GM12878 (cell line): ENCODE results near the gene RPL32.

ENCODE experiments used
- BCL11A ChIP-seq: IDR thresholded peaks from 2 replicates; pipeline ENCODE4 v1.6.1; 2011; ENCODE audit warnings: low read depth, low read length
- KAT2A ChIP-seq: conservative IDR thresholded peaks from 2 replicates; pipeline ENCODE4 v1.6.1; 2011; ENCODE audit warnings: low read depth, low read length; ENCODE audit not compliant: control insufficient read depth
- PAX5 ChIP-seq: IDR thresholded peaks from 2 replicates; pipeline ENCODE4 v1.6.1; 2011; ENCODE audit warnings: low read depth, low read length, borderline replicate concordance
- POLR2A ChIP-seq: IDR thresholded peaks from 2 replicates; pipeline ENCODE4 v1.6.1; 2011; ENCODE audit warnings: low read depth, mild to moderate bottlenecking, low read length
- POLR2AphosphoS5 ChIP-seq: IDR thresholded peaks from 2 replicates; pipeline ENCODE4 v1.6.1; 2011; ENCODE audit warnings: mild to moderate bottlenecking, low read length, inconsistent platforms
- RAD51 ChIP-seq: fragments of 450-650 bp; IDR thresholded peaks from 2 replicates; pipeline ENCODE4 v1.6.1; 2016; ENCODE audit warnings: moderate library complexity, mild to moderate bottlenecking, inconsistent platforms
- SMC3 ChIP-seq: IDR thresholded peaks from 2 replicates; pipeline ENCODE4 v1.6.1; 2011; ENCODE audit warnings: low read length, improper control_type of control experiment, borderline replicate concordance
- TCF12 ChIP-seq: IDR thresholded peaks from 2 replicates; pipeline ENCODE4 v1.6.1; 2011; ENCODE audit warnings: low read depth, mild to moderate bottlenecking, low read length
- TF ChIP-seq, protein P1 (sequence below), 3 experiments: IDR thresholded peaks in 2 of 3; conservative IDR thresholded peaks in 1 of 3; 2 replicates each; pipeline ENCODE4 v1.5.1; 2011; ENCODE audit warnings: low read depth in 3 of 3, low read length in 3 of 3, mild to moderate bottlenecking in 3 of 3, control low read depth in 2 of 3, moderate library complexity in 2 of 3, inconsistent platforms in 1 of 3, mixed read lengths in 1 of 3; ENCODE audit not compliant: control insufficient read depth in 2 of 3, insufficient read depth in 1 of 3; ENCODE audit errors: extremely low read depth in 1 of 3
- TF ChIP-seq, protein P2 (sequence below): IDR thresholded peaks from 2 replicates; pipeline ENCODE4 v1.6.1; 2011; ENCODE audit warnings: mild to moderate bottlenecking, low read depth, low read length, moderate library complexity; ENCODE audit not compliant: insufficient replicate concordance
- TF ChIP-seq, protein P3 (sequence below): IDR thresholded peaks from 2 replicates; pipeline ENCODE4 v1.6.1; 2012; ENCODE audit warnings: low read length, inconsistent platforms

GRCh38 chr3:12839156-12839946 is 2.0 kb downstream of the RPL32 start:
- TF ChIP-seq POLR2AphosphoS5 = no peak
- TF ChIP-seq, protein P1, sequence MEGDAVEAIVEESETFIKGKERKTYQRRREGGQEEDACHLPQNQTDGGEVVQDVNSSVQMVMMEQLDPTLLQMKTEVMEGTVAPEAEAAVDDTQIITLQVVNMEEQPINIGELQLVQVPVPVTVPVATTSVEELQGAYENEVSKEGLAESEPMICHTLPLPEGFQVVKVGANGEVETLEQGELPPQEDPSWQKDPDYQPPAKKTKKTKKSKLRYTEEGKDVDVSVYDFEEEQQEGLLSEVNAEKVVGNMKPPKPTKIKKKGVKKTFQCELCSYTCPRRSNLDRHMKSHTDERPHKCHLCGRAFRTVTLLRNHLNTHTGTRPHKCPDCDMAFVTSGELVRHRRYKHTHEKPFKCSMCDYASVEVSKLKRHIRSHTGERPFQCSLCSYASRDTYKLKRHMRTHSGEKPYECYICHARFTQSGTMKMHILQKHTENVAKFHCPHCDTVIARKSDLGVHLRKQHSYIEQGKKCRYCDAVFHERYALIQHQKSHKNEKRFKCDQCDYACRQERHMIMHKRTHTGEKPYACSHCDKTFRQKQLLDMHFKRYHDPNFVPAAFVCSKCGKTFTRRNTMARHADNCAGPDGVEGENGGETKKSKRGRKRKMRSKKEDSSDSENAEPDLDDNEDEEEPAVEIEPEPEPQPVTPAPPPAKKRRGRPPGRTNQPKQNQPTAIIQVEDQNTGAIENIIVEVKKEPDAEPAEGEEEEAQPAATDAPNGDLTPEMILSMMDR (IDR thresholded peaks at IDR 0.05 in 2 of 3, conservative IDR thresholded peaks at IDR 0.05 in 1 of 3; ENCODE audit: control insufficient read depth in 2 of 3, extremely low read depth in 1 of 3, insufficient read depth in 1 of 3, low read depth in 3 of 3, low read length in 3 of 3) = no peak
- TF ChIP-seq, protein P2, sequence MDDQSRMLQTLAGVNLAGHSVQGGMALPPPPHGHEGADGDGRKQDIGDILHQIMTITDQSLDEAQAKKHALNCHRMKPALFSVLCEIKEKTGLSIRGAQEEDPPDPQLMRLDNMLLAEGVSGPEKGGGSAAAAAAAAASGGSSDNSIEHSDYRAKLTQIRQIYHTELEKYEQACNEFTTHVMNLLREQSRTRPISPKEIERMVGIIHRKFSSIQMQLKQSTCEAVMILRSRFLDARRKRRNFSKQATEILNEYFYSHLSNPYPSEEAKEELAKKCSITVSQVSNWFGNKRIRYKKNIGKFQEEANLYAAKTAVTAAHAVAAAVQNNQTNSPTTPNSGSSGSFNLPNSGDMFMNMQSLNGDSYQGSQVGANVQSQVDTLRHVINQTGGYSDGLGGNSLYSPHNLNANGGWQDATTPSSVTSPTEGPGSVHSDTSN = no peak
- TF ChIP-seq KAT2A = no peak
- no peak for TF ChIP-seq SMC3
- no peak for TF ChIP-seq BCL11A
- TF ChIP-seq RAD51 = no peak
- TF ChIP-seq TCF12 = no peak
- TF ChIP-seq, protein P3, sequence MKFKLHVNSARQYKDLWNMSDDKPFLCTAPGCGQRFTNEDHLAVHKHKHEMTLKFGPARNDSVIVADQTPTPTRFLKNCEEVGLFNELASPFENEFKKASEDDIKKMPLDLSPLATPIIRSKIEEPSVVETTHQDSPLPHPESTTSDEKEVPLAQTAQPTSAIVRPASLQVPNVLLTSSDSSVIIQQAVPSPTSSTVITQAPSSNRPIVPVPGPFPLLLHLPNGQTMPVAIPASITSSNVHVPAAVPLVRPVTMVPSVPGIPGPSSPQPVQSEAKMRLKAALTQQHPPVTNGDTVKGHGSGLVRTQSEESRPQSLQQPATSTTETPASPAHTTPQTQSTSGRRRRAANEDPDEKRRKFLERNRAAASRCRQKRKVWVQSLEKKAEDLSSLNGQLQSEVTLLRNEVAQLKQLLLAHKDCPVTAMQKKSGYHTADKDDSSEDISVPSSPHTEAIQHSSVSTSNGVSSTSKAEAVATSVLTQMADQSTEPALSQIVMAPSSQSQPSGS = no peak
- no peak for TF ChIP-seq PAX5
- TF ChIP-seq POLR2A = no peak
